Fibroblast of skin of back (primary cell): ENCODE measurements around the gene MYOC. TPM values are rescaled to one million over a fixed set of nuclear protein-coding genes. Genes with fewer than 3 reads are reported as not detected.
A peak's percentile ranks its signal among the peaks of the same experiment; 100 is the strongest.
"Not testable (repeated sequence)": the region's sequence is repeated elsewhere in the genome, so short reads cannot be mapped to it uniquely, and the experiment has no call there.

Source experiments
- DNase-seq: peaks from one replicate; pipeline ENCODE4 v3.0.0-alpha.2; 2013
- polyA plus RNA-seq, 2 experiments: library from polyadenylated mRNA; unstranded; fragments of 120-200 nt; gene quantifications; one replicate each; pipeline ENCODE4 v1.2.1, GENCODE V29; 2013; ENCODE audit not compliant: insufficient read length in 2 of 2

MYOC gene
- polyA plus RNA-seq (2013, experiment 1 of 2; ENCODE audit: insufficient read length) = not detected
- not detected for polyA plus RNA-seq (2013, experiment 2 of 2; ENCODE audit: insufficient read length)

DNA sequence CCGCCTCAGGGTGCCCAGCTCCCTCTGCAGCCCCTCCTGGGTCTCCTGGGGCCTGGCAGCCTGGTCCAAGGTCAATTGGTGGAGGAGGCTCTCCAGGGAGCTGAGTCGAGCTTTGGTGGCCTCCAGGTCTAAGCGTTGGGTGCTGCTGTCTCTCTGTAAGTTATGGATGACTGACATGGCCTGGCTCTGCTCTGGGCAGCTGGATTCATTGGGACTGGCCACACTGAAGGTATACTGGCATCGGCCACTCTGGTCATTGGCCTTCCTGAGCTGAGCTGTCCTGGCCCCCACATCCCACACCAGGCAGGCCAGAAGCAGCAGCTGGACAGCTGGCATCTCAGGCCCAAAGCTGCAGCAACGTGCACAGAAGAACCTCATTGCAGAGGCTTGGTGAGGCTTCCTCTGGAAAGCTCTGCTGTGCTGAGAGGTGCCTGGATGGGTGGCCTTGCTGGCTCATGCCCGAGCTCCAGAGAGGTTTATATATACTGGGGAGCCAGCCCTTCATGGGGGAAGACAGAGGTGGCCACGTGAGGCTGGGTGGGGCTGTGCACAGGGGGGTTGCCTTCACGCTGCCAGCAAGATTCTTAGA lies at the start of gene MYOC:
TSS of gene MYOC (minus strand) at position 455 of the 589 bp plus-strand sequence. CDS start at position 378, 77 bp downstream.
- DNase-seq = no peak

DNA sequence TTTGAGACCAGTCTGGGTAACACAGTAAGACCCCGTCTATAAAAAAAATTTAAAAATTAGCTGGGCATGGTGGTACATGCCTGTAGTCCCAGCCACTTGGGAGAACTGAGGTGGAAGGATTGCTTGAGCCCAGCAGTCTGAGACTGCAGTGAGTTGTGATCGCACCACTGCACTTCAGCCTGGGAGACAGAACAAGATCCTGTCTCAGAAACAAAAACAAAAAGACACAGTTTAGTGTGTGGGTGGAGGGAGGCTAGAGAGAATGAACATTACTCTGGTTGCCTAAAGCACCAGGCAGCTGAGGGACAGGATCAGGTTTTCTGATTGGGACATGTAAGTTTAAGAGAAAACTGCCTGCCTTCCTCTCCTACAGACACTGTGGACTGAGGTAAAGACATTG lies 47.0 kb upstream of the MYOC start:
- no peak for DNase-seq

DNA sequence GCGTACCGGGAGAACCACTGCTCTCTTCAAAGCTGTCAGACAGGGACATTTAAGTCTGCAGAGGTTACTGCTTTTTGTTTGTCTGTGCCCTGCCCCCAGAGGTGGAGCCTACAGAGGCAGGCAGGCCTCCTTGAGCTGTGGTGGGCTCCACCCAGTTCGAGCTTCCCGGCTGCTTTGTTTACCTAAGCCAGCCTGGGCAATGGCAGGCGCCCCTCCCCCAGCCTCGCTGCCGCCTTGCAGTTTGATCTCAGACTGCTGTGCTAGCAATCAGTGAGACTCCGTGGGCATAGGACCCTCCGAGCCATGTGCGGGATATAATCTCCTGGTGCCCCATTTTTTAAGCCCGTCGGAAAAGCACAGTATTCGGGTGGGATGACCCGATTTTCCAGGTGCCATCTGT lies 43.3 kb upstream of the MYOC start:
- not testable (repeated sequence) for DNase-seq

DNA sequence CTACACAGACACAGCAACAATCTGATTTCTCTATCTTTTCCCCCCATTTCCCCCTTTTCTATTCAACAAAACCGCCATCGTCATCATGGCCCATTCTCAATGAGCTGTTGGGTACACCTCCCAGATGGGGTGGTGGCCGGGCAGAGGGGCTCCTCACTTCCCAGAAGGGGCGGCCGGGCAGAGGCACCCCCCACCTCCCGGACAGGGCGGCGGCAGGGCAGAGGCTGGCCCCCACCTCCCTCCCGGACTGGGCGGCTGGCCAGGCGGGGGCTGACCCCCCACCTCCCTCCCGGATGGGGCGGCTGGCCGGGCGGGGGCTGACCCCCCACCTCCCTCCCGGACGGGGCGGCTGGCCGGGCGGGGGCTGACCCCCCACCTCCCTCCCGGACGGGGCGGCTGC lies 41.1 kb upstream of the MYOC start:
- DNase-seq = not testable (repeated sequence)

DNA sequence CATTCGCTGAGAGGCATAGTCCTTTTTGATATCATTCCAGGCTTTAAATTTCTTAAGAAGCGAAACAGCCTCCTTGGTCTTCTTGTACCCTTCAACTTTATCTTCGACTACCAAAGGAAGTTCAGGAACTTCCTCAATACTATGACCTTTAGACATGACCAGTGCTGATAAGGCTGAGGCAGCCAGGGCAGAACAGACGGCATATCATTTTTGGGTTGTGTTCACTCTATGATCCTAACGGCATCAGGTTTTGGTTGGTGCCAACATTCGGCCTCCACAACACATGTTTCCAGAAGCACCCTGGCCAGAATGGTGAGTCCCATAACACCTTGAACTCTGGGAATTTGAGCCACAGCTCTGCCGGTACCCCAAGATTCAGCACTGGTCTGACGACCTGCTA lies 31.4 kb upstream of the MYOC start:
- DNase-seq = no peak

DNA sequence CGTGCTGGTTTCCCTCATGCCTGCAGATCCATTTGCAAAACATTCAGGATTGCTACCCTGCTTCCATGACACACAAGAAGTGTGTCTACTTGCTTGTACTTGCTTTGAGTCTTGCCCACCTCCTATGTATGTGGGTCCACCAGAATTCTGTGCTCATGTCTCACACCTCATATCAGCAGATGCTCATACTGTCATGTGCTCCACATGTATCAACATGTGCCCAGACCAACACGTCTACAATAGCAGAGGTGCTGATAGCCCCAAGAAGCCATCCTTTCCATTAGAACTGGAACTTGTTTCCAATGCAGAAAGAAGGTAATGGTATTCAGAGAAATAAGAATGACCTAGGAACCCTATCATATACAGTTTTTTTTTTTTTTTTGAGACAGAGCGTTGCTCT lies 27.9 kb upstream of the MYOC start:
- DNase-seq = no peak

DNA sequence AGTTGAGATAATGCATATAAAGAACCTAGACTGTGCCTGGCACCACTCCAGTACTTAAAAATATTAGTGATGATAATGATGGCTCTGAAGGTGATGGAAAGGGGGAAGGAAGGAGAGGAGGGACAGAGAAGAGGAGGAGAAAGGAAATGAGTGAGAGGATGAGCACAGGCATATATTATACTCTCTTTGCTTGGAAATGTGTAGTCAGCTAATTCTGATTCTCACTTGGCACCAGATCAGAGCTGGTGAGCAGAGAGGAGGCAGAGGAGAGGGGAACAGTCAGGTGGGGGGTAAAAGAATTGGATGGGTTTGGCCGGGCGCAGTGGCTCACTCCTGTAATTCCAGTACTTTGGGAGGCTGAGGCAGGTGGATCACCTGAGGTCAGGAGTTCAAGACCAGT lies 24.3 kb upstream of the MYOC start:
- DNase-seq = no peak

DNA sequence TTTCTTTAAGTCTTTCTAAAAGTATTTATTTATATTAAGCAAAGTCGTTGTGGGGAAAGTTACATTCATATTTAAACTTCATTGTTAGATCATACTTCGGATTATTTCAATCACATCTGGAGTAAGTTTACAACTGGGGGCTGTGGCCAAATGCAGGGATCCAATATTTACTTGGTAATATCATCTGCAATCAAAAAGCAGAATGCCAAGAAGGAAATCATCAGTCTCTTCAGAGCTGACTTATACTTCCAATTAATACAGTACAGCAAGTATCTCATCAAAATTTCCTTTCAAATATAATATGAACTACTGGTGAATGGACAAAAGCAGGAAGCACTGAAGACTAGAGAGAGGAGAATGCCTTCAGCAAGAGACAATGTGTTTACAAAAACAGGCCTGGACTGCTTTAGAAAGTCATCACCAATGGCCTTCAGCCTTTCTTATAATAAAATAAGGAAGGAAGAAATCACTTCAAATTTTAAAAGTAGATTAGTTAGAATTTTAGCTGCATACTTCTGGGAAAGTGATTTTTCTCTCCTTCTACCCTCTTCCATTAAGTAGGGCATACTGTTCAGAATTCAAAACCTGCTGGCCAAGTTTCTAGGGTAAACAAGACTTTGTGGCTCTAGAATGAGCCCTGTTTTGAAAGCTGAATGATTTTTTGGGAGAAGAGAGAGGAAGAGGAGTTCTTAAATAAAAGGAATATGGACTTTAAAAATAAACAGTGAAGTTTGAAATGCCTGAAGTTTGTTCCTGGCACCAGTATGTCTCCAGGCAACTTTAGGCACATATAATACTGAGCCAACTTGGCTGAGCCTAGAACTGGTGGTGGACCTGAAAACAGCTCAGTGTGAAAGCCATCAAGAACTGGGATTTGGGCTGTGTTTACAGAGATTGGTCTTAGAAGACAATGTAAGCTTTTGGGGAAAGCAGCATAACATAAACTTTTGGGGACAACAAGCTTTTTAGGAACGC lies 22.2 kb upstream of the MYOC start:
- no peak for DNase-seq

DNA sequence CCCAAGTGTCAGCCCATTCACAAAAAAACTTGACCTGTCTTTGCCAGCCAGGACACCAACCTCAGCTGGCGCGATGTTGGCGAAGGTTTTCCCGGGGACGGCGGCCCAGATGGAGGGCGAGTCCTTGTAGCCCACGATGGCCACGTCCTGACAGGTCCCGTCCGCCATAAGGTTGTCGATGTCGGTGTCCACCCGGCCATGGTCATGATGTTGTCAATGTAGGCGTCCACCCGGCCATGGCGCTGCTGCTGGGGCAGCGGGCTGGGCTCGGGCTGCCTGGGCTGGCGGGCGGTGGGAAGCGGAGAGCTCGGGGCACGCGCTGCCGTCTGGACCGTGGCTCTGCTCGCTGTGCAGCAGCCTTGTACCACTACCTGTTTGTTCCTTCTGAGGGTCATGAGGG lies 18.3 kb upstream of the MYOC start:
- DNase-seq = no peak

DNA sequence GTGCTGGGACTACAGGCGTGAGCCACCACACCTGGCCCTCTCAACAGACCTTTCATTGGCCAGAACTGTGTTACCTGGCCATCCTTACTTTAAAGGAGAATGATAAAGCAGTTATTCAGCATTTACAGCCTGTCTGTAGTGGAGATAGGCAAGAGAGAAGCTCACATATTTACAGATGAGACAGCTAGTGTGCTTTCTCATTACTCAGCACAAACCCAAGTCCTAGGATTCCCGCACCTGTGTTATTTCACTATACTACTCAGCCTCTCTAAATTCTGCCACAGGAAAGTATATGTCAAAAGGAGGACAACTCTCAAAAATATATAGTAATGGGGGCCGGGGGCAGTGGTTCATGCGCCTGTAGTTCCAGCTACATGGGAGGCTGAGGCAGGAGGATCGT lies 15.9 kb upstream of the MYOC start:
- no peak for DNase-seq

DNA sequence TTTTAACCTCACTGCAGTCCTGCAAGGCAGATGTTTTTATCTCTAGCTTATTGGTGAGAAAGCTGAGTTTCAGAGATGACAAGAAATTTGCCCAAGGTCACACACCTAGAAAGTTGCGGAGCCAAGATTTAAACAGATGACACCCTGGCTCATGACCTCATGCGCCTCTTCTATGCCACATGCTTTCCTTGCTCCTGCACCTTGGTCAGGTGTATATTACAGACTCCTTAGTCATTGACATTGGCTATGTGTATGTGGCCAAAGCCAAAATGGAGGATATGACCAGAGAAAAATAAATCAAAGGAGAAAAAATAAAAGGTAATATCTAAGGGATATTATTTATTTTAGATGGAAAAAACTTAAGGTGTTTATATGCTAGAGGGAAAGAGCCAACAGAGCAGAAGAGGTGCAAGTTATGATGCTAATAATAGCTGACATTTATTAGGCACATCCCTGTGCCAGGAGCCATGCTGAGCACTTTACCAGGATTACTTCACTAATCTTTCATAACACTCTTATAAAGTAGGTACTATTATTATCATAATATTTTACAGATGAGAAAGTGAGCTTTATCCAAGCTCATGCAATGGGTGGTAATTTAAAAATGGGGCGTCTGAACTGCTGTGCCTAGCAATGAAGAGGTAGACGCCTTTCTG lies 13.8 kb upstream of the MYOC start:
- no peak for DNase-seq

DNA sequence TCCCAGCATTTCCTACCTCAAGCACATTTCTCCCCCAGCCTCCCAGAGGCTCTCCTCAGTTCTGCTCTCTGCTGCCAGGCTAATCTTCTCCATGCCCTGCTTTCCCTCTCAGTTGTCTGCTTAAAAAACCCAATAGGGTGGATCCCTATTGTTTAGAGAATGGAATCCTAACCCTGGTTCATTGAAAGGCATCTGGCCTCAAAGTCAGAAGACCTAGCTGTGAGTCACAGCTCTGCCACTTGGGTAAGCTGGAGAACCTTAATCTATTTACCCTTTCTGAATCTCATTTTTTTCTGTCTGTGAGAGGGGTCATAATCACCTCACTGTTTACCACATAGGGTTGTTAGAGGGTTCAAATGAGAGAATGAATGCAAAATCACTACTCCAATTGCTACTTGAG lies 12.5 kb upstream of the MYOC start:
- DNase-seq = no peak

DNA sequence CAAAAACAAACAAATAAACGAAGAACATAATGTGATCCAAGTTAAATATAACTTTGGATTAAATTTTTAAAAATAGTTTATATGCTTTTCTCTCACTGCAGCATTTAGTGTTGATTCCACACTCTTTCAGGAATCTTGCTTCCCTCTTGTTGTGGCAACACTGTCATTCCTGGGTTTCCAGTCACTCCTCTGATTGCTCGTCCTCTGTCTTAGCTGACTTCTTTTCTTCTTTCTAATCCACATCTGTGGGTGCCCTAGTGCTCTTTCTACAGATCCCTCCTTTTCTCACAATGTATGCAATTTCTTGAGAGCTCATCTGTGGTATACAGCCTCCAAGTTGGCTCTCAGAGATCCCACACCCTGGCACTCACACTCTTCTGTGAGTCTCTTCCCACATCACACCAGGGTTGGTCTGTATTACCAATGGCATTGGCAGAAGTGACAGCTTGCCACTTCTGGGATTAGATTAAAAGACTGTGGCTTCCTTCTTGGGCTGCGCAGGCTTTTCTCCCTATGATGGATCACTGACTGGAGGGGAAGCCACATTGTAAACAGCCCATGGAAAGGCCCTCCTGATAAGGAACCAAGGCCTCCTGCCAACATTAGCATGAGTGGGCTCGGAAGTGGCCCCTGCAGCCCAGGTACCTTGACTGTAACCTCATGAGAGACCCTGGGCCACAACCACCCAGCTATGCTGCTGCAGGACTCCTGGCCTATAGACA lies 11.5 kb upstream of the MYOC start:
- DNase-seq = peak; percentile 8

DNA sequence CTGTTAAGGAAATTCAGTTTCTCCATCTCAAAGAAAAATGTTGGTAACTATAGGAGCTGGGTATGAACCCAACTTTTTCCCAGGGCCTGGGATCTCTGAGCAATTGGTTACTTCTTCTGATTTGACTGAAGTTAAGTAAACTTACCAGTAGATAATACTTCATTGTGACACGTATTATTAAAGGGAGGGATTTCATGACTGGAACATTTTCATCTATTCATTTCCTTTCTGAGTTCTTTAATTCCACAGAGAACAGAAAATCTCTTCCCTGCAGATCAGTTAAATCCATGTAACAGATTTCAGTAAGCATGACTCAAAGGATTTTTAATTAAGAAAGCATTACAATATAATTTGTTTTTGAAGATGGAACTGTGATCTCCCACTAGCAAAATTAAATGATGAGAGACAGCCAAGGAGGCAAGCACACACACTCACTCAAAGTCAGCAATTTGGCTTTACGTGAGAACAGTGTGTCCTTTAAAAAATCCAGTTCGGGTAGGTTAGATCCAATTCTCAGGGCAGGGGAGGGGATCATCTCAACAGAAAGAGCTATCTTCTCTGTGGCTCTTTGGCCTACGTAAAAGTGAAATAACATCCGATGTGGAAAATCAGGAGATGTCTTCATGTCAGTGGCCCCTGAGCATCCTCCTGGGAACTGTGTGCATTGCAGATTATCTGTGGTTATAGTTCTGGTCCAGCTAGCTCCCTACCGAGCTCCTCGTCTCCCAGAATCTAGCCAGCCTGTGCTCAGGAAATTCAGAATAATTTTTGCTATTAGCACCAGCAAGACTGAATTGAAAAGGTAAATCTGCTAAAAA lies 10.8 kb upstream of the MYOC start:
- DNase-seq = no peak

DNA sequence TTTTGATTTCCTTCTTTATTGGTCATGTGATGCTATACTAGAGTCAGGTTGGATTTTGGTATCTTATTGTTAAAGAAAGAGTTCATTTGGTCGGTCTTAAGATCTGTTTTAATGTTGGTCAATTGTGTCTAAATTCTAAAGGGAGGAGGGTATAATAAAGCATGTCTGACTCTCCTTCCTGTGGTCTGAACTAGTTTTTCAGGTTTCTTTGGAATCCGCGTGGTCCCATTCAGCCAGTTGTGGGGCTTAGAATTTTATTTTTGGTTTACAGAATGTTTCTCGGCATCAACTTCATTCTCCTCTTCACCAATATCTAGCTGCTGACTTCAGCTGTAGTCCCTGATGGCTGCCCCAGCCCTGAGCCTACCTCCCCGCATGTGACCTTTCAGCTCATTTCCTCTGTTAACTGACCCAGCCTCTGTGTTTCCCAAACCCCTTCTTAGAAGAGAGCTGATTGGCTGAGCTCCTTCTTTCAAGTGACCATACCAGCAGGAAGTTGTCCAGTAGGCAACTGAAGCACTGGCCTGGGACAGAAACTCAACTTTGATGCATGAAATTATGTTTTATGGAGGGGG lies 8.7 kb upstream of the MYOC start:
- DNase-seq = no peak

DNA sequence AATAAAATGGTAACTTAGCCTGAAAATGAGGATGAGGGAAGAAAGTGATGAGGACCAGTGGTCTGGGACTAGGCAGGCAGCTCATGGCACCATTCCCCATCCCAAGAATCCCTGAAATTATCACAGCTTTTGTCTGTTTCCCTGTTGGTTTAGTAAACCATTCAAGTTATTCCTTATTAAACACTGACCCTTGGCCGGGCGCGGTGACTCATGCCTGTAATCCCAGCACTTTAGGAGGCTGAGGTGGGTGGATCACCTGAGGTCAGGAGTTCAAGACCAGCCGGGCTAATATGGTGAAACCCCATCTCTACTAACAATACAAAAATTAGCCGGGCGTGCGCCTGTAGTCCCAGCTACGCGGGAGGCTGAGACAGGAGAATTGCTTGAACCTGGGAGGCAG lies 3.7 kb upstream of the MYOC start:
- not testable (repeated sequence) for DNase-seq

DNA sequence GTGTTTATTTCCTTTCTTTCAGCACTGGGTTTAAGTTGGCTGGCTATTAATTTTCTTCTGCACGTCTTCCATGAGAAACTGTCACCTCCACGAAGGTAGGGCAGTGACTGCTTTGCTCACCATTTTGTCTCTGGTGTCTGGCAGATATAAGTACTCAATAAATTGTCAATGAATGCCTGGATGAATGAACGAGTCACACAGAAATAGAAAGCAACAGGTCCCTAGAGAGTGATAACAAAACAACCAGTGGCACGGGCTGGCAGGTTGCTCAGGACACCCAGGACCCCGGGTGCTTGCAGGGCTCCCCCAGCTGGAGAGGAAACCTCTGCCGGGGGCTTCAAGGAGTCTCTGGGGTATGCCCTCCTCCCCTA lies 3.2 kb upstream of the MYOC start:
- DNase-seq = no peak

DNA sequence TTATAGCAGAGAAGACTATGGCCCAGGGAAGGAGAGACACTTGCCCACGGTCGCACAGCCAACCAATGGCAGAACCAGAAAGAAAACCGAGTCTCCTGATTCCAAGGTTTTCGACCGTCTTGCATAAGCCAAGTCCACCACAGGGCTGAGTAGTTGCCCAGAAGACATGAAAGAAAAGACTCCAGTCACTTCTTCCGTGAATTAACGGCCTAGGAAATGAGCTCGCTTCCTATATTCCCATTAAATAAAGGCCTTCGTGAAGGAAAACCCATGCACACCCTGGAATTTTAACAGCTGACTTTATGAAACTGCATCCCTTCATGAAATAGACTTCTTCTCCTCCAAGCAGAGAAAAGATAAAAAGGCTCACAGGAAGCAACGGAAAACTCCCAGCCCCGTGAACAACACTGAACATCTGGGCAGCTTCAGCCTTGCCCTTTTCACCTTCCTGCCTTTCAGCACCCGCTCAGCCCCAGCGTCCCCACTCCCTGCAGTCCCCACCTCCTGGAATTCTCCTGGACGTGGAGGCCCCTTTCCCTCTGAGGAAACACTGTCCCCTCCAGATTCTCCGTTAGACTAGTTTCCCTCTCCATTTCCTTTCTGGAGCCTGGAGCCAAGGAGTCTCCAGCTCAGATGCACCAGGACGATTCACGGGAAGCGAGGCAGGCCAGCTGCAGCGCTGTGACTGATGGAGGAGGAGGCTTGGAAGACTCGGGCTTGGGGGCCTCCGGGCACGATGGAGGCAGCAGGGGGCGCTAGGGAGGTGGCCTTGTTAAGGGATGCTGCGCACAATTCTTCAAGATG lies 2.7 kb upstream of the MYOC start:
- DNase-seq = peak; percentile 46

DNA sequence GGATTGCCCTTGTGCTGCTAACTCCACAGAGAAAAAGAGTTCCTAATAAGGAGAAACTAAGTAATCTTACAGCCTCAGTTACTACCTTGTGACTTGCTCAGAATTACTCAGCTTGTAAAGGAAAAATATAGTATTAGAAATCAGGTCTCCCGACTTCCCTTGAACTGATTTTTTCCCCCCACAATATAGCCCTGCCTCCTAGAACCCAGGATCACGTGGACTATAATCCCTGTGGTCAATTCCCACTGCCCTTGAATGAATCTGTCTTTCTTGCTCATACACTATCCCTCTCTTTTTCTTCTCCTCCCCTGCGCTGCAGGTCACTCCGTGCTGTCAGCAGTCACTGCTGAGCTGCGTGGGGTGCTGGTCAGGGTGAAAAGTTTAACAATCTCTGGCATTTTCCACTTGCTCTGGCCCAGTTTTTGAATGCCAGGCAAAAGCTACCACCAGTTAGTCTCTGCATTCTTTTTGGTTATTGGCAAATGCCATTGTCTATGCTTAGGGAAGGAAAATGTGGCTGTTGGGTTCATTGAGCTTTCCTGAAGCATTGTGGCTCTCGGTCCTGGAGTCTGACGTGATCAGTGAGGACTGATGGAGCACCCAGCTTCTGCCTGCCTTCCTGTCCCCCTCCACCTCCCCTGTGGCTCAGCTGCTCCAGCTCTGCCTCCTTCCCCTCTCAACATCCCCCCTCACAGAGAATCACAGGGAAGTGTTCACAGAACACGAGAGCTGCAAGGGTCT lies 1.9 kb upstream of the MYOC start:
- peak; percentile 49 for DNase-seq

DNA sequence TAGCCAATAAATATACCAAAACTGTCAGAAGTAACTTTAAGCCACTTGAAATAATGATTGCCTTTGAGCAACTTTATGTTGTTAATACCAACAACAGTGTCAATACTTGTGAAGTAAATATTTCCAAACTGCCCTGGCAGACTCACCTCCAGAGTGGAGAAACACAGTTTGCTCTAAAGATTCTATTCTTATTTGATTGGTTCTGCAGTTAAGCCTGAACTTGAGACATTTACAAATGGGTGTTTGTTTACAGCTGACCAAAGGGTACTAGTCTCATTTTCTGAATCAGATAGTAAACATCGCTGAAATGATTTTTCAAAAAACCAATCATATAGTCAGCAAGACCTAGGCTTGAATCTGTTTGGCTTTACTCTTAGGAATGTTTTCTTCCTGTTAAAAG lies 1.3 kb upstream of the MYOC start:
- no peak for DNase-seq
